ENCODE results near the gene SLC5A11. TPM values are rescaled to one million over a fixed set of nuclear protein-coding genes. Genes with fewer than 3 reads are reported as not detected.

Gene SLC5A11
- total RNA-seq, 1 donor from 2014 or later = not detected

GRCh38 chr16:24915576-24915975, 69.8 kb downstream of the SLC5A11 start:
- Histone ChIP-seq H3K4me3 (ENCODE audit: insufficient read depth, low read depth, low read length) (no peak overlapping the region), H3K36me3 (ENCODE audit: insufficient read depth, low read length) (peaks cover 5% of the 10 kb centered on the region), H4K20me1 (ENCODE audit: insufficient read depth, low read length) (peaks cover 4% of the 10 kb centered on the region), H3K4me2 (ENCODE audit: low read length) (no peak overlapping the region), H3K27ac (ENCODE audit: low read depth, low read length) (no peak overlapping the region), H3K9me3 (ENCODE audit: insufficient read depth, low read depth, low read length) (no peaks in the 10 kb centered on the region), H3K79me2 (ENCODE audit: insufficient read depth, low read length) (no peaks in the 10 kb centered on the region), H3K4me1 (ENCODE audit: insufficient read depth, low read length) (no peaks in the 10 kb centered on the region), H3K9ac (ENCODE audit: low read length) (no peak overlapping the region), H2AFZ (ENCODE audit: low read depth, low read length) (no peak overlapping the region), H3K27me3 (ENCODE audit: insufficient read depth, low read length) (no peaks in the 10 kb centered on the region)
- Mint-ChIP-seq H3K4me1 (ENCODE audit: low read depth, unreplicated experiment) (no peaks in the 10 kb centered on the region), H3K9me3 (ENCODE audit: unreplicated experiment) (no peaks in the 10 kb centered on the region), H3K27ac (ENCODE audit: unreplicated experiment) (no peak overlapping the region), H3K36me3 (ENCODE audit: low read depth, unreplicated experiment) (peaks cover 8% of the 10 kb centered on the region), H3K27me3 (ENCODE audit: low read depth, unreplicated experiment) (no peaks in the 10 kb centered on the region), H3K4me3 (ENCODE audit: unreplicated experiment) (no peak overlapping the region)
- TF ChIP-seq CTCF (IDR thresholded peaks at IDR 0.05; ENCODE audit: insufficient read depth, low read depth, low read length) (no peak), EZH2 (IDR thresholded peaks at IDR 0.05; ENCODE audit: insufficient read depth, low read length) (no peak)
- no peak for DNase-seq (ENCODE audit: low read depth)
- FAIRE-seq = no peak

GRCh38 chr16:24917236-24917635, 71.5 kb downstream of the SLC5A11 start:
- no peak overlapping the region for H3K27ac Mint-ChIP-seq (ENCODE audit: unreplicated experiment)
- Histone ChIP-seq H3K79me2 (ENCODE audit: insufficient read depth, low read length) (no peaks in the 10 kb centered on the region), H3K9me3 (ENCODE audit: insufficient read depth, low read depth, low read length) (no peaks in the 10 kb centered on the region), H3K4me3 (ENCODE audit: insufficient read depth, low read depth, low read length) (no peak overlapping the region), H2AFZ (ENCODE audit: low read depth, low read length) (no peak overlapping the region), H3K9ac (ENCODE audit: low read length) (no peak overlapping the region), H3K4me1 (ENCODE audit: insufficient read depth, low read length) (no peaks in the 10 kb centered on the region), H4K20me1 (ENCODE audit: insufficient read depth, low read length) (peaks cover 4% of the 10 kb centered on the region), H3K27ac (ENCODE audit: low read depth, low read length) (no peak overlapping the region), H3K4me2 (ENCODE audit: low read length) (no peak overlapping the region), H3K27me3 (ENCODE audit: insufficient read depth, low read length) (no peaks in the 10 kb centered on the region), H3K36me3 (ENCODE audit: insufficient read depth, low read length) (peaks cover 5% of the 10 kb centered on the region)
- no peak overlapping the region for H3K4me3 Mint-ChIP-seq (ENCODE audit: unreplicated experiment)
- no peak for FAIRE-seq
- no peak for TF ChIP-seq EZH2 (IDR thresholded peaks at IDR 0.05; ENCODE audit: insufficient read depth, low read length)
- TF ChIP-seq CTCF (IDR thresholded peaks at IDR 0.05; ENCODE audit: insufficient read depth, low read depth, low read length) = no peak
- no peaks in the 10 kb centered on the region for H3K27me3 Mint-ChIP-seq (ENCODE audit: low read depth, unreplicated experiment)
- no peaks in the 10 kb centered on the region for H3K4me1 Mint-ChIP-seq (ENCODE audit: low read depth, unreplicated experiment)
- peaks cover 17% of the 10 kb centered on the region for H3K36me3 Mint-ChIP-seq (ENCODE audit: low read depth, unreplicated experiment)
- no peak for DNase-seq (ENCODE audit: low read depth)
- H3K9me3 Mint-ChIP-seq (ENCODE audit: unreplicated experiment) = no peaks in the 10 kb centered on the region

- no peaks in the 10 kb centered on the region for H3K27me3 Mint-ChIP-seq (ENCODE audit: low read depth, unreplicated experiment)
- H3K4me3 Mint-ChIP-seq (ENCODE audit: unreplicated experiment) = no peak overlapping the region
- no peak overlapping the region for H3K27ac Mint-ChIP-seq (ENCODE audit: unreplicated experiment)
- Histone ChIP-seq H3K36me3 (ENCODE audit: insufficient read depth, low read length) (peaks cover 5% of the 10 kb centered on the region), H3K27ac (ENCODE audit: low read depth, low read length) (no peak overlapping the region), H2AFZ (ENCODE audit: low read depth, low read length) (no peak overlapping the region), H3K9ac (ENCODE audit: low read length) (no peak overlapping the region), H3K9me3 (ENCODE audit: insufficient read depth, low read depth, low read length) (no peaks in the 10 kb centered on the region), H3K4me1 (ENCODE audit: insufficient read depth, low read length) (no peaks in the 10 kb centered on the region), H3K4me2 (ENCODE audit: low read length) (no peak overlapping the region), H4K20me1 (ENCODE audit: insufficient read depth, low read length) (peaks cover 6% of the 10 kb centered on the region), H3K79me2 (ENCODE audit: insufficient read depth, low read length) (no peaks in the 10 kb centered on the region), H3K27me3 (ENCODE audit: insufficient read depth, low read length) (no peaks in the 10 kb centered on the region), H3K4me3 (ENCODE audit: insufficient read depth, low read depth, low read length) (no peak overlapping the region)
- no peaks in the 10 kb centered on the region for H3K9me3 Mint-ChIP-seq (ENCODE audit: unreplicated experiment)
- FAIRE-seq (no peak), DNase-seq (ENCODE audit: low read depth) (no peak)
- peaks cover 17% of the 10 kb centered on the region for H3K36me3 Mint-ChIP-seq (ENCODE audit: low read depth, unreplicated experiment)
- no peaks in the 10 kb centered on the region for H3K4me1 Mint-ChIP-seq (ENCODE audit: low read depth, unreplicated experiment)
- TF ChIP-seq CTCF (IDR thresholded peaks at IDR 0.05; ENCODE audit: insufficient read depth, low read depth, low read length) (no peak), EZH2 (IDR thresholded peaks at IDR 0.05; ENCODE audit: insufficient read depth, low read length) (no peak)
Measured at GRCh38 chr16:24917891-24918290, 72.1 kb downstream of the SLC5A11 start.
